Activated naive CD4-positive, alpha-beta T cell treated with anti-CD3 and anti-CD28 coated beads, Interleukin-2, amount 10 ng/mL, durations not matched to agents 7 days and 5 days (primary cell): ENCODE data around the gene CDH13.

Experiments
- CTCF ChIA-PET: fragments of 350-600 bp; sonication (Branson Sonifier 250); formaldehyde crosslinking; loops from one replicate; lab custom pipeline; 2021; ENCODE audit warnings: antibody characterized with exemption; lab: Charles Lee
- DNase-seq: peaks from one replicate; pipeline ENCODE4 v3.0.0-alpha.2; 2020
- H3K27ac Mint-ChIP-seq: one replicate; pipeline ENCODE4 v1.8.0; 2021; ENCODE audit warnings: mild to moderate bottlenecking, moderate library complexity, mixed read lengths
- H3K27me3 Mint-ChIP-seq: one replicate; pipeline ENCODE4 v1.8.0; 2021; ENCODE audit warnings: mild to moderate bottlenecking, mixed read lengths
- H3K36me3 Mint-ChIP-seq: one replicate; pipeline ENCODE4 v1.8.0; 2021; ENCODE audit warnings: mixed read lengths
- H3K4me1 Mint-ChIP-seq: one replicate; pipeline ENCODE4 v1.8.0; 2021; ENCODE audit warnings: mixed read lengths
- H3K4me3 Mint-ChIP-seq: one replicate; pipeline ENCODE4 v1.8.0; 2021; ENCODE audit warnings: mild to moderate bottlenecking, moderate library complexity, mixed read lengths
- H3K9me3 Mint-ChIP-seq: one replicate; pipeline ENCODE4 v1.8.0; 2021; ENCODE audit warnings: mixed read lengths

Gene CDH13

GRCh38 chr16:82801361-82801760 is 174.6 kb downstream of the CDH13 start:
- CTCF ChIA-PET = no interaction called here
- no peak for DNase-seq
- no peak overlapping the region for H3K27ac Mint-ChIP-seq
- no peaks in the 10 kb centered on the region for H3K4me1 Mint-ChIP-seq
- H3K4me3 Mint-ChIP-seq = no peak overlapping the region
- H3K9me3 Mint-ChIP-seq = no peaks in the 10 kb centered on the region
- no peaks in the 10 kb centered on the region for H3K27me3 Mint-ChIP-seq
- H3K36me3 Mint-ChIP-seq = no peaks in the 10 kb centered on the region

GRCh38 chr16:82805866-82806265 is 179.1 kb downstream of the CDH13 start:
- Mint-ChIP-seq H3K4me3 (no peak overlapping the region), H3K9me3 (no peaks in the 10 kb centered on the region), H3K27ac (no peak overlapping the region), H3K36me3 (no peaks in the 10 kb centered on the region), H3K4me1 (no peaks in the 10 kb centered on the region), H3K27me3 (no peaks in the 10 kb centered on the region)
- CTCF ChIA-PET = no interaction called here
- no peak for DNase-seq

GRCh38 chr16:82807311-82807710 is 180.5 kb downstream of the CDH13 start:
- Mint-ChIP-seq H3K9me3 (no peaks in the 10 kb centered on the region), H3K36me3 (no peaks in the 10 kb centered on the region), H3K27me3 (peaks cover 3% of the 10 kb centered on the region), H3K27ac (no peak overlapping the region), H3K4me1 (no peaks in the 10 kb centered on the region), H3K4me3 (no peak overlapping the region)
- CTCF ChIA-PET = no interaction called here
- no peak for DNase-seq

GRCh38 chr16:82808036-82808435 is 181.3 kb downstream of the CDH13 start:
- no peaks in the 10 kb centered on the region for H3K4me1 Mint-ChIP-seq
- no peak overlapping the region for H3K27ac Mint-ChIP-seq
- H3K36me3 Mint-ChIP-seq = no peaks in the 10 kb centered on the region
- CTCF ChIA-PET = no interaction called here
- H3K27me3 Mint-ChIP-seq = peaks cover 5% of the 10 kb centered on the region
- no peaks in the 10 kb centered on the region for H3K9me3 Mint-ChIP-seq
- H3K4me3 Mint-ChIP-seq = no peak overlapping the region
- DNase-seq = no peak

GRCh38 chr16:82810077-82810476 is 183.3 kb downstream of the CDH13 start:
- CTCF ChIA-PET = no interaction called here
- Mint-ChIP-seq H3K4me1 (no peaks in the 10 kb centered on the region), H3K9me3 (no peaks in the 10 kb centered on the region), H3K27ac (no peak overlapping the region), H3K4me3 (no peak overlapping the region), H3K36me3 (no peaks in the 10 kb centered on the region), H3K27me3 (peaks cover 5% of the 10 kb centered on the region)
- DNase-seq = no peak

GRCh38 chr16:82814059-82814458 is 187.3 kb downstream of the CDH13 start:
- H3K4me3 Mint-ChIP-seq = no peak overlapping the region
- no peaks in the 10 kb centered on the region for H3K4me1 Mint-ChIP-seq
- peaks cover 5% of the 10 kb centered on the region for H3K27me3 Mint-ChIP-seq
- H3K36me3 Mint-ChIP-seq = no peaks in the 10 kb centered on the region
- CTCF ChIA-PET = no interaction called here
- H3K9me3 Mint-ChIP-seq = no peaks in the 10 kb centered on the region
- H3K27ac Mint-ChIP-seq = no peak overlapping the region
- DNase-seq = no peak

GRCh38 chr16:82819286-82819685 is 192.5 kb downstream of the CDH13 start:
- CTCF ChIA-PET = no interaction called here
- Mint-ChIP-seq H3K4me3 (no peak overlapping the region), H3K4me1 (no peaks in the 10 kb centered on the region), H3K27ac (no peak overlapping the region), H3K27me3 (no peaks in the 10 kb centered on the region), H3K9me3 (no peaks in the 10 kb centered on the region), H3K36me3 (no peaks in the 10 kb centered on the region)
- DNase-seq = no peak

GRCh38 chr16:82820855-82821254 is 194.1 kb downstream of the CDH13 start:
- Mint-ChIP-seq H3K9me3 (peaks cover 3% of the 10 kb centered on the region), H3K4me3 (no peak overlapping the region), H3K27ac (no peak overlapping the region), H3K4me1 (no peaks in the 10 kb centered on the region), H3K27me3 (no peaks in the 10 kb centered on the region), H3K36me3 (no peaks in the 10 kb centered on the region)
- CTCF ChIA-PET = no interaction called here
- DNase-seq = no peak

- CTCF ChIA-PET = no interaction called here
- no peak overlapping the region for H3K4me3 Mint-ChIP-seq
- H3K27me3 Mint-ChIP-seq = no peaks in the 10 kb centered on the region
- H3K27ac Mint-ChIP-seq = no peak overlapping the region
- no peak for DNase-seq
- H3K4me1 Mint-ChIP-seq = no peaks in the 10 kb centered on the region
- H3K36me3 Mint-ChIP-seq = no peaks in the 10 kb centered on the region
- peaks cover 4% of the 10 kb centered on the region for H3K9me3 Mint-ChIP-seq
These were observed 197.6 kb downstream of the CDH13 start for GRCh38 chr16:82824408-82824807.

- Mint-ChIP-seq H3K27me3 (no peaks in the 10 kb centered on the region), H3K4me1 (no peaks in the 10 kb centered on the region), H3K9me3 (peaks cover 4% of the 10 kb centered on the region), H3K36me3 (no peaks in the 10 kb centered on the region), H3K4me3 (no peak overlapping the region), H3K27ac (no peak overlapping the region)
- no peak for DNase-seq
- CTCF ChIA-PET = interaction anchor here (0.6 kb wide), 1 partner anchor 180 kb away, joined by 3 read pairs; no protein-coding TSS in a partner anchor
These were observed 202.5 kb downstream of the CDH13 start for GRCh38 chr16:82829301-82829700.

- no peaks in the 10 kb centered on the region for H3K4me1 Mint-ChIP-seq
- H3K27me3 Mint-ChIP-seq = no peaks in the 10 kb centered on the region
- H3K36me3 Mint-ChIP-seq = no peaks in the 10 kb centered on the region
- DNase-seq = no peak
- CTCF ChIA-PET = no interaction called here
- H3K4me3 Mint-ChIP-seq = no peak overlapping the region
- H3K27ac Mint-ChIP-seq = no peak overlapping the region
- H3K9me3 Mint-ChIP-seq = peaks cover 2% of the 10 kb centered on the region
These were observed 204.2 kb downstream of the CDH13 start for GRCh38 chr16:82830944-82831343.

- Mint-ChIP-seq H3K36me3 (no peaks in the 10 kb centered on the region), H3K4me1 (no peaks in the 10 kb centered on the region), H3K4me3 (no peak overlapping the region), H3K27me3 (no peaks in the 10 kb centered on the region), H3K9me3 (no peaks in the 10 kb centered on the region), H3K27ac (no peak overlapping the region)
- CTCF ChIA-PET = interaction anchor here (0.6 kb wide), 1 partner anchor 371 kb away, joined by 3 read pairs; no protein-coding TSS in a partner anchor
- no peak for DNase-seq
These were observed 206.1 kb downstream of the CDH13 start for GRCh38 chr16:82832821-82833220.

- H3K36me3 Mint-ChIP-seq = no peaks in the 10 kb centered on the region
These were observed 206.7 kb downstream of the CDH13 start for GRCh38 chr16:82833378-82833993.

GRCh38 chr16:82834151-82834815 is 207.5 kb downstream of the CDH13 start:
- H3K27me3 Mint-ChIP-seq = no peaks in the 10 kb centered on the region
- no peak overlapping the region for H3K27ac Mint-ChIP-seq
- no peak overlapping the region for H3K4me3 Mint-ChIP-seq
- H3K36me3 Mint-ChIP-seq = no peaks in the 10 kb centered on the region
- CTCF ChIA-PET = no interaction called here
- DNase-seq = no peak
- no peaks in the 10 kb centered on the region for H3K9me3 Mint-ChIP-seq
- no peaks in the 10 kb centered on the region for H3K4me1 Mint-ChIP-seq

More at GRCh38 chr16:82833378-82833993, 206.7 kb downstream of the CDH13 start:
- H3K27me3 Mint-ChIP-seq = no peaks in the 10 kb centered on the region
- H3K9me3 Mint-ChIP-seq = no peaks in the 10 kb centered on the region
- CTCF ChIA-PET = no interaction called here
- no peak for DNase-seq
- no peaks in the 10 kb centered on the region for H3K4me1 Mint-ChIP-seq
- no peak overlapping the region for H3K27ac Mint-ChIP-seq
- H3K4me3 Mint-ChIP-seq = no peak overlapping the region

GRCh38 chr16:82835487-82836155 is 208.9 kb downstream of the CDH13 start:
- CTCF ChIA-PET = no interaction called here
- peaks cover 4% of the 10 kb centered on the region for H3K9me3 Mint-ChIP-seq

More at GRCh38 chr16:82835487-82836155, 208.9 kb downstream of the CDH13 start:
- Mint-ChIP-seq H3K36me3 (no peaks in the 10 kb centered on the region), H3K4me3 (no peak overlapping the region), H3K4me1 (no peaks in the 10 kb centered on the region), H3K27me3 (no peaks in the 10 kb centered on the region), H3K27ac (no peak overlapping the region)
- DNase-seq = no peak
